ENCODE measurements around the gene OR10X1. TPM values are rescaled to one million over a fixed set of nuclear protein-coding genes. Genes with fewer than 3 reads are reported as not detected.

Gene OR10X1
- total and polyA plus RNA-seq, 2 donors (not counting 1 experiment from before 2014, with no cell fraction given) = not detected

DNA sequence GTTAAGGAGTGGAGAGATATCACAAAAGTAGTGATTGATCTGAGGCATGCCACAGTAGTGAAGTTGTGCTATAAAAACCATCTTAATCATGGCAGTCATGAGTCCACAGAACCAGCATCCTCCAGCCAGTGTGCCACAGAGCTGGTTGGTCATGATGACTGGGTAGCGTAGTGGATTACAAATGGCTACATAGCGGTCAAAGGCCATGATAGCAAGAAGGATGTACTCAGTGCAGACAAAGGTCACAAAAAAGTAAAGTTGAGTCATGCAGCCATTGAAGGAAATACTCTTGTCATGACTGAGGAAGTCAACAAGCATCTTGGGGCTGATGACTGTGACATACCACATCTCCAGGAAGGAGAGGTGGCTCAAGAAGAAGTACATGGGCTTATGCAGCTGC is 32.2 kb downstream of the OR10X1 start:
- Histone ChIP-seq H3K27ac (ENCODE audit: low read length in 2 of 2) (no peak overlapping the region), H3K27me3 (replicated peaks in 1 of 4; ENCODE audit: control extremely low read depth in 1 of 4, control insufficient read depth in 3 of 4, insufficient read depth in 4 of 4, low read length in 3 of 4) (peaks cover 0 to 8% (median 2%) of the 10 kb centered on the region in 4 experiments), H3K79me2 (ENCODE audit: control insufficient read depth, insufficient read depth, low read length) (no peaks in the 10 kb centered on the region), H4K20me1 (ENCODE audit: control insufficient read depth, insufficient read depth, low read length, poor library complexity, severe bottlenecking) (no peaks in the 10 kb centered on the region), H3K36me3 (replicated peaks in 1 of 2; ENCODE audit: control extremely low read depth in 1 of 2, control insufficient read depth in 1 of 2, extremely low read depth in 1 of 2, insufficient read depth in 2 of 2, low read length in 1 of 2) (no peaks in the 10 kb centered on the region), H3K4me1 (ENCODE audit: control insufficient read depth in 2 of 2, insufficient read depth in 2 of 2, low read length in 2 of 2) (no peaks in the 10 kb centered on the region), H3K4me3 (ENCODE audit: control extremely low read depth in 1 of 5, extremely low read depth in 1 of 5, insufficient read depth in 1 of 5, low read depth in 2 of 5, low read length in 4 of 5) (no peak overlapping the region), H2AFZ (ENCODE audit: insufficient read depth, low read depth, low read length, poor library complexity, severe bottlenecking) (no peak overlapping the region), H3K9me3 (ENCODE audit: control extremely low read depth in 1 of 3, control insufficient read depth in 2 of 3, insufficient read depth in 1 of 3, low read length in 2 of 3) (no peaks in the 10 kb centered on the region), H3K9ac (ENCODE audit: low read length) (no peak overlapping the region), H3K4me2 (replicated peaks; ENCODE audit: low read depth, low read length, poor library complexity, severe bottlenecking) (no peak overlapping the region)
- H3K9me3 Mint-ChIP-seq (ENCODE audit: insufficient read depth) = no peaks in the 10 kb centered on the region
- ATAC-seq (ENCODE audit: low read depth) = no peak
- DNase-seq = no peak
- H3K27ac Mint-ChIP-seq = no peak overlapping the region
- no peak overlapping the region for H3K4me3 Mint-ChIP-seq
- 92% methylated on average over 2 of the region's 2 CpGs for WGBS (ENCODE audit: insufficient coverage)
- no peaks in the 10 kb centered on the region for H3K4me1 Mint-ChIP-seq
- POLR2A ChIA-PET = no interaction called here
- TF ChIP-seq EZH2 (IDR thresholded peaks at IDR 0.05; ENCODE audit: borderline replicate concordance, insufficient read depth, low read depth, low read length, poor library complexity, severe bottlenecking) = no peak
- TF ChIP-seq, protein P1, sequence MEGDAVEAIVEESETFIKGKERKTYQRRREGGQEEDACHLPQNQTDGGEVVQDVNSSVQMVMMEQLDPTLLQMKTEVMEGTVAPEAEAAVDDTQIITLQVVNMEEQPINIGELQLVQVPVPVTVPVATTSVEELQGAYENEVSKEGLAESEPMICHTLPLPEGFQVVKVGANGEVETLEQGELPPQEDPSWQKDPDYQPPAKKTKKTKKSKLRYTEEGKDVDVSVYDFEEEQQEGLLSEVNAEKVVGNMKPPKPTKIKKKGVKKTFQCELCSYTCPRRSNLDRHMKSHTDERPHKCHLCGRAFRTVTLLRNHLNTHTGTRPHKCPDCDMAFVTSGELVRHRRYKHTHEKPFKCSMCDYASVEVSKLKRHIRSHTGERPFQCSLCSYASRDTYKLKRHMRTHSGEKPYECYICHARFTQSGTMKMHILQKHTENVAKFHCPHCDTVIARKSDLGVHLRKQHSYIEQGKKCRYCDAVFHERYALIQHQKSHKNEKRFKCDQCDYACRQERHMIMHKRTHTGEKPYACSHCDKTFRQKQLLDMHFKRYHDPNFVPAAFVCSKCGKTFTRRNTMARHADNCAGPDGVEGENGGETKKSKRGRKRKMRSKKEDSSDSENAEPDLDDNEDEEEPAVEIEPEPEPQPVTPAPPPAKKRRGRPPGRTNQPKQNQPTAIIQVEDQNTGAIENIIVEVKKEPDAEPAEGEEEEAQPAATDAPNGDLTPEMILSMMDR (IDR thresholded peaks at IDR 0.05) = no peak
- H3K27me3 Mint-ChIP-seq = peaks cover 37% of the 10 kb centered on the region
- CTCF ChIA-PET = interaction anchor here (1.4 kb wide), 1 partner anchor 344 kb away, joined by 3 read pairs; no protein-coding TSS in a partner anchor
- intact Hi-C loops (cut with micrococcal nuclease) = no loop called here

DNA sequence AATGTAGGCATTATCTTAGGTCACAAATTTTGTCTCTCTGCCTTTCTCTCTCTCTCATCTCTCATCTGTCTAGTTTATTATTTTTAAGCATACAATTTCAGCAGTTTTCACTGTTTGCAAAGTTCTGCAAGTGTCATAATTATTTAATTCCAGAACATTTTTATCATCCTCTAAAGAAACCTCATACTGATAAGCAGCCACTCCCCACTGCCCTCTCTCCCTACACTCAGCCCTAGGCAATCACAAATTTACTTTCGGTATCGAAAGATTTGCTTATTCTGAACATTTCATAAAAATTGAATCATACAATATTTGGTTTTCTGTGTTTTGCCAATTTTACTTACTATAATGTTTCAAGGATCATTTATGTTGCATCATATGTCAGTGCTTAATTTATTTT is 42.1 kb downstream of the OR10X1 start:
- Histone ChIP-seq H3K27ac (ENCODE audit: low read length in 2 of 2) (no peak overlapping the region), H3K9ac (ENCODE audit: low read length) (no peak overlapping the region), H3K79me2 (ENCODE audit: control insufficient read depth, insufficient read depth, low read length) (no peaks in the 10 kb centered on the region), H3K4me3 (ENCODE audit: control extremely low read depth in 1 of 5, extremely low read depth in 1 of 5, insufficient read depth in 1 of 5, low read depth in 2 of 5, low read length in 4 of 5) (no peak overlapping the region), H3K4me1 (ENCODE audit: control insufficient read depth in 2 of 2, insufficient read depth in 2 of 2, low read length in 2 of 2) (no peaks in the 10 kb centered on the region), H4K20me1 (ENCODE audit: control insufficient read depth, insufficient read depth, low read length, poor library complexity, severe bottlenecking) (no peaks in the 10 kb centered on the region), H3K9me3 (ENCODE audit: control extremely low read depth in 1 of 3, control insufficient read depth in 2 of 3, insufficient read depth in 1 of 3, low read length in 2 of 3) (no peaks in the 10 kb centered on the region), H3K36me3 (replicated peaks in 1 of 2; ENCODE audit: control extremely low read depth in 1 of 2, control insufficient read depth in 1 of 2, extremely low read depth in 1 of 2, insufficient read depth in 2 of 2, low read length in 1 of 2) (no peaks in the 10 kb centered on the region), H3K27me3 (replicated peaks in 1 of 4; ENCODE audit: control extremely low read depth in 1 of 4, control insufficient read depth in 3 of 4, insufficient read depth in 4 of 4, low read length in 3 of 4) (no peaks in the 10 kb centered on the region), H3K4me2 (replicated peaks; ENCODE audit: low read depth, low read length, poor library complexity, severe bottlenecking) (no peak overlapping the region), H2AFZ (ENCODE audit: insufficient read depth, low read depth, low read length, poor library complexity, severe bottlenecking) (no peak overlapping the region)
- CTCF ChIA-PET = no interaction called here
- H3K27ac Mint-ChIP-seq = no peak overlapping the region
- no peak overlapping the region for H3K4me3 Mint-ChIP-seq
- POLR2A ChIA-PET = no interaction called here
- H3K4me1 Mint-ChIP-seq = no peaks in the 10 kb centered on the region
- DNase-seq = no peak
- H3K9me3 Mint-ChIP-seq (ENCODE audit: insufficient read depth) = no peaks in the 10 kb centered on the region
- ATAC-seq (ENCODE audit: low read depth) = no peak
- intact Hi-C loops (cut with micrococcal nuclease) = no loop called here
- peaks cover 8% of the 10 kb centered on the region for H3K27me3 Mint-ChIP-seq
- WGBS (ENCODE audit: insufficient coverage) = no CpG with 5 or more reads among the region's 2 CpGs
- no peak for TF ChIP-seq EZH2 (IDR thresholded peaks at IDR 0.05; ENCODE audit: borderline replicate concordance, insufficient read depth, low read depth, low read length, poor library complexity, severe bottlenecking)
- TF ChIP-seq, protein P1 (IDR thresholded peaks at IDR 0.05) = no peak

Data from B cell (primary cell).